Sigmoid colon (tissue), 4 donors: ENCODE results near the gene GUK1.

Source experiments
- CTCF ChIP-seq, 4 experiments: fragments of 450-650 bp in 3 of 4; fragments of 200-600 bp in 1 of 4; IDR thresholded peaks; one replicate each; pipeline ENCODE4 v1.5.1; 2016 to 2019; ENCODE audit warnings: antibody characterized with exemption in 4 of 4, mild to moderate bottlenecking in 3 of 4, moderate library complexity in 2 of 4
- EP300 ChIP-seq, 4 donors: sonication (generic); formaldehyde crosslinking; IDR thresholded peaks; one replicate each; pipeline ENCODE4 v1.6.1; 2017; ENCODE audit warnings: antibody characterized with exemption in 4 of 4
- POLR2A ChIP-seq, 2 donors: fragments of 450-650 bp; IDR thresholded peaks; one replicate each; pipeline ENCODE4 v1.6.1; 2016; ENCODE audit warnings: antibody characterized with exemption in 2 of 2, mild to moderate bottlenecking in 2 of 2, moderate library complexity in 2 of 2
- POLR2AphosphoS5 ChIP-seq, 4 donors: sonication (generic); formaldehyde crosslinking; IDR thresholded peaks; one replicate each; pipeline ENCODE4 v1.6.1; 2017; ENCODE audit warnings: antibody characterized with exemption in 4 of 4

GRCh38 chr1:228152918-228153258, 12.8 kb downstream of the GUK1 start:
- TF ChIP-seq CTCF (IDR thresholded peaks at IDR 0.05), result no peak
- TF ChIP-seq POLR2AphosphoS5 (IDR thresholded peaks at IDR 0.05), result no peak
- TF ChIP-seq POLR2A (IDR thresholded peaks at IDR 0.05), result no peak
- no peak for TF ChIP-seq EP300 (IDR thresholded peaks at IDR 0.05)
